B cell (primary cell): Measurements from ENCODE around the gene PYDC1.

ENCODE experiments used
- EZH2 ChIP-seq: IDR thresholded peaks from 2 replicates; pipeline ENCODE4 v1.6.1; 2012; ENCODE audit warnings: borderline replicate concordance, low read depth, mild to moderate bottlenecking, moderate library complexity, low read length; ENCODE audit not compliant: insufficient read depth, poor library complexity, severe bottlenecking
- TF ChIP-seq, protein P1 (sequence below): fragments of 200-600 bp; IDR thresholded peaks from one replicate; pipeline ENCODE4 v1.8.0; 2022; ENCODE audit warnings: antibody characterized with exemption, mild to moderate bottlenecking

DNA sequence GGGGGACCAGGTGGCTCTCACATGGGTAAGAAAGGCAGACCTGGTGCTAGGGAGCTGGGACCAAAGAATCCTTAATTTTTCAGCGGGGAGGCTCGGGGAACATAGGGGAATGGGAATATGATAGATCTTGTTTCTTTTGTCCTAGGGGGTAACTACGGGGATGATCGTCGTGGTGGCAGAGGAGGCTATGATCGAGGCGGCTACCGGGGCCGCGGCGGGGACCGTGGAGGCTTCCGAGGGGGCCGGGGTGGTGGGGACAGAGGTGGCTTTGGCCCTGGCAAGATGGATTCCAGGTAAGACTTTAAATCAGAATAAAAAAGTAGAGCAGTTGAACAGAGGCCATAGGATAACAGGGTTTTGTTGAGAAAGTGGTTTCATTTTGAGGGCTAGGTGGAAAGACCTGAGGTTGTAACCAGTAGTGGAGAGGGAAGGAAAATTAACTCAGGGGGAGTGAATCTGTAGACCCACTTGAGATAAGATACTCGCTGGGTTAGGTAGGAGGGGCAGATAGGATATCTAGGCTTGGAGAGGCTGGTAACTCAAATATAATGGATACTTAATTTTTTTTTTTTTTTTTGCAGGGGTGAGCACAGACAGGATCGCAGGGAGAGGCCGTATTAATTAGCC, 26.0 kb downstream of the PYDC1 start:
- TF ChIP-seq, protein P1, sequence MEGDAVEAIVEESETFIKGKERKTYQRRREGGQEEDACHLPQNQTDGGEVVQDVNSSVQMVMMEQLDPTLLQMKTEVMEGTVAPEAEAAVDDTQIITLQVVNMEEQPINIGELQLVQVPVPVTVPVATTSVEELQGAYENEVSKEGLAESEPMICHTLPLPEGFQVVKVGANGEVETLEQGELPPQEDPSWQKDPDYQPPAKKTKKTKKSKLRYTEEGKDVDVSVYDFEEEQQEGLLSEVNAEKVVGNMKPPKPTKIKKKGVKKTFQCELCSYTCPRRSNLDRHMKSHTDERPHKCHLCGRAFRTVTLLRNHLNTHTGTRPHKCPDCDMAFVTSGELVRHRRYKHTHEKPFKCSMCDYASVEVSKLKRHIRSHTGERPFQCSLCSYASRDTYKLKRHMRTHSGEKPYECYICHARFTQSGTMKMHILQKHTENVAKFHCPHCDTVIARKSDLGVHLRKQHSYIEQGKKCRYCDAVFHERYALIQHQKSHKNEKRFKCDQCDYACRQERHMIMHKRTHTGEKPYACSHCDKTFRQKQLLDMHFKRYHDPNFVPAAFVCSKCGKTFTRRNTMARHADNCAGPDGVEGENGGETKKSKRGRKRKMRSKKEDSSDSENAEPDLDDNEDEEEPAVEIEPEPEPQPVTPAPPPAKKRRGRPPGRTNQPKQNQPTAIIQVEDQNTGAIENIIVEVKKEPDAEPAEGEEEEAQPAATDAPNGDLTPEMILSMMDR = no peak
- TF ChIP-seq EZH2 = no peak
